GM12878 (cell line): ENCODE results near the gene ZNF69. TPM values are rescaled to one million over a fixed set of nuclear protein-coding genes. Genes with fewer than 3 reads are reported as not detected.

ENCODE experiments used
- ATAC-seq: fragments of 200-7000 bp; cut with Tn5 transposase; 3 replicates; pipeline ENCODE4 v1.9.1; 2020; ENCODE audit warnings: mild to moderate bottlenecking, moderate library complexity
- BruUV-seq: library from RNA; stranded (reverse); fragments of 400-500 nt; replicated peaks from 2 replicates; lab custom pipeline; 2021; lab: Mats Ljungman, UMichigan
- CTCF ChIA-PET: fragments of 300-600 bp; sonication (Branson Sonifier 250); formaldehyde crosslinking; extraction: SDS; loops from one replicate; lab custom pipeline; 2021; ENCODE audit warnings: inconsistent platforms; lab: Yijun Ruan, JAX
- POLR2A ChIA-PET: fragments of 350-600 bp; formaldehyde crosslinking; extraction: SDS; loops from one replicate; lab custom pipeline; 2021; ENCODE audit warnings: inconsistent platforms; lab: Charles Lee
- RAD21 ChIA-PET: fragments of 300-600 bp; sonication (Branson Sonifier 250); formaldehyde crosslinking; loops from one replicate; lab custom pipeline; 2023; ENCODE audit warnings: antibody characterized with exemption; ENCODE audit not compliant: unreplicated experiment; lab: Charles Lee
- SMC1A ChIA-PET: fragments of 300-600 bp; sonication (Branson Sonifier 250); formaldehyde crosslinking; loops from one replicate; lab custom pipeline; 2023; ENCODE audit not compliant: unreplicated experiment, uncharacterized antibody; lab: Charles Lee
- DNase-seq: peaks from one replicate; pipeline ENCODE4 v3.0.0-alpha.2; 2011; ENCODE audit warnings: low read depth, low spot score
- FAIRE-seq: peaks from 3 replicates; lab custom pipeline; 2011; peaks lifted over from hg19 to GRCh38; lab: Jason Lieb, UNC
- H2AFZ ChIP-seq: 2 replicates; pipeline ENCODE4 v1.6.0; 2011; ENCODE audit warnings: low read depth, low read length, control low read depth; ENCODE audit not compliant: control insufficient read depth
- H3K27ac ChIP-seq: 2 replicates; pipeline ENCODE4 v1.5.1; 2011; ENCODE audit warnings: control low read depth; ENCODE audit not compliant: control insufficient read depth, insufficient read depth
- H3K27me3 ChIP-seq, 2 experiments: replicated peaks in 1 of 2; 2 replicates each; pipeline versions ENCODE4 v1.6.0 to v1.6.1; 2011; ENCODE audit warnings: low read length in 1 of 2; ENCODE audit not compliant: control insufficient read depth in 2 of 2, insufficient read depth in 2 of 2
- H3K36me3 ChIP-seq, 2 experiments: 2 replicates each; pipeline ENCODE4 v1.5.1; 2011; ENCODE audit warnings: low read length in 1 of 2; ENCODE audit not compliant: control insufficient read depth in 2 of 2, insufficient read depth in 2 of 2
- H3K4me1 ChIP-seq: 2 replicates; pipeline ENCODE4 v1.6.1; 2011; ENCODE audit warnings: mild to moderate bottlenecking, low read length, moderate library complexity, mixed read lengths; ENCODE audit not compliant: control insufficient read depth, insufficient read depth
- H3K4me2 ChIP-seq: 2 replicates; pipeline ENCODE4 v1.6.0; 2011; ENCODE audit warnings: control low read depth; ENCODE audit not compliant: control insufficient read depth, insufficient read depth
- H3K4me3 ChIP-seq: fragments of 200-600 bp; sonication (generic); 2 replicates; pipeline ENCODE4 v1.5.1; 2016
- H3K79me2 ChIP-seq: 2 replicates; pipeline ENCODE4 v1.6.0; 2011; ENCODE audit warnings: low read length; ENCODE audit not compliant: control insufficient read depth, insufficient read depth
- H3K9ac ChIP-seq: 2 replicates; pipeline ENCODE4 v1.8.0; 2011; ENCODE audit warnings: low read length, control low read depth, mixed read lengths; ENCODE audit not compliant: control insufficient read depth, insufficient read depth
- H3K9me3 ChIP-seq: replicated peaks from 3 replicates; pipeline ENCODE4 v1.5.1; 2011; ENCODE audit warnings: mild to moderate bottlenecking, low read length; ENCODE audit not compliant: control insufficient read depth, insufficient read depth
- H4K20me1 ChIP-seq: 2 replicates; pipeline ENCODE4 v1.6.0; 2011; ENCODE audit not compliant: control insufficient read depth, insufficient read depth
- ASH2L ChIP-seq: fragments of 300-600, 200-600 bp; sonication (generic); IDR thresholded peaks from 2 replicates; pipeline ENCODE4 v1.6.1; 2017; ENCODE audit warnings: low read depth, mild to moderate bottlenecking, borderline replicate concordance
- ATF2 ChIP-seq: IDR thresholded peaks from 2 replicates; pipeline ENCODE4 v1.6.1; 2012; ENCODE audit warnings: low read length, inconsistent platforms
- BMI1 ChIP-seq: fragments of 450-650 bp; IDR thresholded peaks from 2 replicates; pipeline ENCODE4 v1.6.1; 2016; ENCODE audit warnings: mild to moderate bottlenecking, moderate library complexity, borderline replicate concordance
- HDAC2 ChIP-seq: fragments of 200-600 bp; sonication (generic); IDR thresholded peaks from 2 replicates; pipeline ENCODE4 v1.6.1; 2017
- IKZF2 ChIP-seq, 2 experiments: fragments of 450-650 bp; IDR thresholded peaks; 2 replicates each; pipeline ENCODE4 v1.6.1; 2017; ENCODE audit warnings: mild to moderate bottlenecking in 2 of 2, moderate library complexity in 2 of 2
- MEF2A ChIP-seq: IDR thresholded peaks from 2 replicates; pipeline ENCODE4 v1.6.1; 2011; ENCODE audit warnings: low read depth, mild to moderate bottlenecking, low read length, moderate library complexity; ENCODE audit not compliant: insufficient read depth
- MLLT1 ChIP-seq: fragments of 450-650 bp; IDR thresholded peaks from 2 replicates; pipeline ENCODE4 v1.6.1; 2016; ENCODE audit warnings: mild to moderate bottlenecking
- NBN ChIP-seq: fragments of 450-650 bp; IDR thresholded peaks from 2 replicates; pipeline ENCODE4 v1.6.1; 2016
- PKNOX1 ChIP-seq: fragments of 450-650 bp; IDR thresholded peaks from 2 replicates; pipeline ENCODE4 v1.6.1; 2016; ENCODE audit warnings: mild to moderate bottlenecking
- RAD51 ChIP-seq: fragments of 450-650 bp; IDR thresholded peaks from 2 replicates; pipeline ENCODE4 v1.6.1; 2016; ENCODE audit warnings: moderate library complexity, mild to moderate bottlenecking, inconsistent platforms
- SKIL ChIP-seq: fragments of 450-650 bp; IDR thresholded peaks from 2 replicates; pipeline ENCODE4 v1.6.1; 2017; ENCODE audit warnings: mild to moderate bottlenecking, low read depth, inconsistent platforms; ENCODE audit not compliant: poor library complexity, severe bottlenecking
- USF2 ChIP-seq: IDR thresholded peaks from 2 replicates; pipeline ENCODE4 v1.6.1; 2011; ENCODE audit warnings: low read depth, low read length, improper control_type of control experiment, borderline replicate concordance
- ZBTB33 ChIP-seq: fragments of 450-650 bp; IDR thresholded peaks from 2 replicates; pipeline ENCODE4 v1.6.1; 2017; ENCODE audit warnings: mild to moderate bottlenecking
- ZNF274 ChIP-seq: IDR thresholded peaks from one replicate; pipeline ENCODE4 v1.8.0; 2011; ENCODE audit not compliant: insufficient read length, insufficient read depth
- WGBS: methylation state at CpG from one replicate; pipeline ENCODE4 v1.1.6; 2016; ENCODE audit warnings: low lambda C conversion rate; ENCODE audit not compliant: insufficient replicate concordance, insufficient coverage; ENCODE audit errors: missing lambda C conversion rate; 5-methylcytosine and 5-hydroxymethylcytosine counted together
- in situ Hi-C: fragments of 300-500 bp; cut with MboI; formaldehyde crosslinking; loops from 9 replicates; pipeline ENCODE4 v1.14.3; 2018; ENCODE audit warnings: mixed read lengths
- intact Hi-C: fragments of 100-400 bp; cut with micrococcal nuclease; formaldehyde crosslinking; loops from one replicate; pipeline ENCODE4 v1.14.2; 2022; ENCODE audit not compliant: unreplicated experiment
- polyA plus RNA-seq, 11 experiments: library from polyadenylated mRNA; depleted of rRNA in 4 of 11; unstranded in 6 of 11; stranded (reverse) in 5 of 11; fragments of >200 nt; fragmentation: Nextera tagmentation in 4 of 11; fragmentation: Illumina TruSeq in 1 of 11; extraction: Ambion mirVana in 4 of 11; extraction: Trizol in 1 of 11; gene quantifications; 1 replicate in 1 of 11; 2 replicates in 10 of 11; pipeline versions ENCODE4 v1.2.1 to v1.2.3, GENCODE V29; 2011 to 2016; ENCODE audit warnings: inconsistent platforms in 2 of 11, missing spikeins in 2 of 11, low read depth in 1 of 11
- total RNA-seq, 4 experiments: library from RNA; depleted of rRNA in 3 of 4; stranded (reverse); fragments of >200 nt in 3 of 4; fragmentation: Illumina TruSeq in 1 of 4; extraction: Trizol in 1 of 4; gene quantifications; 2 replicates each; pipeline versions ENCODE4 v1.2.1 to v1.2.3, GENCODE V29; 2013 to 2021

ZNF69 gene
- total and polyA plus RNA-seq, 10 of the 15 experiments (the other 5 are each of a cell fraction or from before 2014, with no cell fraction given), result 0.15 to 0.63 (median 0.49) TPM

- H2AFZ ChIP-seq, result no peak overlapping the region
- no peak for TF ChIP-seq NBN
- TF ChIP-seq MLLT1, result no peak
- TF ChIP-seq ZBTB33, result no peak
- no peak for TF ChIP-seq HDAC2
- no peak for TF ChIP-seq SKIL
- TF ChIP-seq ASH2L, result no peak
- TF ChIP-seq ZNF274, result no peak
- TF ChIP-seq BMI1, result no peak
- TF ChIP-seq USF2, result no peak
- no peak for TF ChIP-seq ATF2
- no peak for TF ChIP-seq PKNOX1
- TF ChIP-seq RAD51, result no peak
- TF ChIP-seq IKZF2 (IDR thresholded peaks at IDR 0.05), result no peak
- no peak for TF ChIP-seq MEF2A
- no peak overlapping the region for H3K4me3 ChIP-seq
- POLR2A ChIA-PET, result no interaction called here
- intact Hi-C loops (no loop called here), in situ Hi-C loops (no loop called here)
- H3K79me2 ChIP-seq, result peaks cover 22% of the 10 kb centered on the region
- CTCF ChIA-PET, result no interaction called here
- ATAC-seq (no peak; the same call in 2 of the 3 replicates), DNase-seq (no peak), FAIRE-seq (no peak)
- SMC1A ChIA-PET, result no interaction called here
- RAD21 ChIA-PET, result no interaction called here
- H3K9ac ChIP-seq, result no peak overlapping the region
- H3K9me3 ChIP-seq, result peaks cover 39% of the 10 kb centered on the region
- no peak overlapping the region for H3K4me2 ChIP-seq
- H3K27ac ChIP-seq, result no peak overlapping the region
- no peaks in the 10 kb centered on the region for H3K4me1 ChIP-seq
- no peaks in the 10 kb centered on the region; a peak in 2 of 4 replicates for H3K36me3 ChIP-seq
- no TSS peak for BruUV-seq
- no peaks in the 10 kb centered on the region for H4K20me1 ChIP-seq
- WGBS, result 30% methylated on average over 3 of the region's 3 CpGs
- no peaks in the 10 kb centered on the region for H3K27me3 ChIP-seq
Measured at GRCh38 chr19:11931051-11931450, 43.5 kb downstream of the ZNF69 start.
